ENCODE results near the gene SERTAD4. TPM values are rescaled to one million over a fixed set of nuclear protein-coding genes. Genes with fewer than 3 reads are reported as not detected.

SERTAD4 gene
- total and polyA plus RNA-seq, 2 of the 8 experiments (the other 6 are each of a cell fraction or from before 2014, with no cell fraction given) = 0.54 to 3.2 TPM

- Histone ChIP-seq H3K14ac (ENCODE audit: insufficient read length) (no peak overlapping the region), H2BK120ac (replicated peaks; ENCODE audit: low read depth, low read length) (no peak overlapping the region), H3K23me2 (ENCODE audit: low read depth, low read length) (peaks cover 6% of the 10 kb centered on the region; the same call in 1 of the 2 replicates), H3K56ac (replicated peaks; ENCODE audit: insufficient read length, low read depth, low read length) (no peak overlapping the region), H3K4me2 (ENCODE audit: insufficient read depth in 1 of 2, low read depth in 2 of 2, low read length in 2 of 2) (peak overlapping the region; percentile 65 to 79; a peak in 2 of 4 replicates), H3K4me3 (ENCODE audit: extremely low read depth in 1 of 4, insufficient read depth in 2 of 4, low read depth in 3 of 4, low read length in 4 of 4) (peak overlapping the region in 1 of 4 experiments; percentile 68; a peak in 1 of 8 replicates), H3K23ac (ENCODE audit: insufficient read length) (no peak overlapping the region), H3K9me3 (ENCODE audit: insufficient read depth in 2 of 2, low read depth in 1 of 2, low read length in 1 of 2) (no peaks in the 10 kb centered on the region), H3K36me3 (ENCODE audit: control insufficient read depth in 2 of 4, insufficient read depth in 4 of 4, low read length in 3 of 4) (no peaks in the 10 kb centered on the region), H4K8ac (ENCODE audit: extremely low read depth, insufficient read depth, low read length) (no peak overlapping the region), H3K18ac (ENCODE audit: extremely low read depth, low read length) (no peak overlapping the region), H4K5ac (ENCODE audit: insufficient read length, low read depth, low read length) (no peak overlapping the region), H3K79me1 (ENCODE audit: low read depth, low read length) (no peaks in the 10 kb centered on the region), H2AFZ (ENCODE audit: low read length) (no peak overlapping the region), H3K4me1 (replicated peaks in 1 of 4; ENCODE audit: control insufficient read depth in 3 of 4, insufficient read depth in 4 of 4, low read length in 3 of 4) (peaks cover 0 to 13% (median 6%) of the 10 kb centered on the region in 4 experiments; a peak in 5 of 7 replicates), H3K27ac (ENCODE audit: low read depth, low read length) (no peak overlapping the region), H2BK12ac (ENCODE audit: low read depth, low read length) (no peak overlapping the region), H2BK20ac (ENCODE audit: low read length) (no peak overlapping the region), H3K27me3 (replicated peaks in 1 of 4; ENCODE audit: control insufficient read depth in 3 of 4, extremely low read depth in 1 of 4, insufficient read depth in 3 of 4, low read length in 3 of 4) (peaks cover 0 to 13% (median 9%) of the 10 kb centered on the region in 4 experiments; a peak in 4 of 7 replicates), H4K91ac (replicated peaks; ENCODE audit: insufficient read length, low read length) (no peak overlapping the region), H3K4ac (replicated peaks; ENCODE audit: insufficient read length, low read depth, low read length) (no peak overlapping the region), H2BK15ac (ENCODE audit: low read length) (no peak overlapping the region), H4K20me1 (replicated peaks in 1 of 2; ENCODE audit: control insufficient read depth in 1 of 2, insufficient read depth in 2 of 2, low read length in 2 of 2) (no peaks in the 10 kb centered on the region), H2AK5ac (ENCODE audit: low read depth, low read length) (no peak overlapping the region), H2BK5ac (ENCODE audit: low read depth, low read length) (no peak overlapping the region), H3K9ac (replicated peaks in 1 of 4; ENCODE audit: extremely low read depth in 1 of 4, low read depth in 3 of 4, low read length in 3 of 4) (no peak overlapping the region), H3K79me2 (ENCODE audit: control insufficient read depth in 1 of 2, insufficient read depth in 2 of 2, low read length in 2 of 2) (no peaks in the 10 kb centered on the region)
- ChIA-PET POLR2A (ENCODE audit: partially characterized antibody) (interaction anchor here (0.8 to 5.4 kb wide), 6 partner anchors 9 to 83 kb away, joined by 3 to 39 read pairs (median 8); no protein-coding TSS in a partner anchor), CTCF (ENCODE audit: partially characterized antibody) (interaction anchor here (1.2 to 4.5 kb wide), 17 partner anchors 9 to 106 kb away, joined by 3 to 25 read pairs (median 8); no protein-coding TSS in a partner anchor)
- DNase-seq (ENCODE audit: low read depth in 1 of 2, low spot score in 2 of 2) (no peak), FAIRE-seq (no peak)
- 72% methylated on average over 8 of the region's 8 CpGs; no CpG with 5 or more reads in 1 of the 2 experiments for WGBS, 2 experiments (ENCODE audit: extremely low coverage in 1 of 2, insufficient coverage in 1 of 2, insufficient read length in 1 of 2, insufficient replicate concordance in 2 of 2, low coverage in 1 of 2, low lambda C conversion rate in 2 of 2, missing lambda C conversion rate in 1 of 2)
- peak; percentile 19 for TF ChIP-seq EZH2 (IDR thresholded peaks at IDR 0.05; ENCODE audit: low read depth, low read length, severe bottlenecking)
- TF ChIP-seq RAD21 (IDR thresholded peaks at IDR 0.05 in 1 of 2, conservative IDR thresholded peaks at IDR 0.05 in 1 of 2; ENCODE audit: low read depth in 2 of 2, low read length in 2 of 2) = no peak
Observed at GRCh38 chr1:210291081-210291764, 58.6 kb downstream of the SERTAD4 start.

Measured in H1 (cell line).